ENCODE data around the gene CIAO3.
A peak's percentile ranks its signal among the peaks of the same experiment; 100 is the strongest.
"Not testable (repeated sequence)": the region's sequence is repeated elsewhere in the genome, so short reads cannot be mapped to it uniquely, and the experiment has no call there.

CIAO3 gene

DNA sequence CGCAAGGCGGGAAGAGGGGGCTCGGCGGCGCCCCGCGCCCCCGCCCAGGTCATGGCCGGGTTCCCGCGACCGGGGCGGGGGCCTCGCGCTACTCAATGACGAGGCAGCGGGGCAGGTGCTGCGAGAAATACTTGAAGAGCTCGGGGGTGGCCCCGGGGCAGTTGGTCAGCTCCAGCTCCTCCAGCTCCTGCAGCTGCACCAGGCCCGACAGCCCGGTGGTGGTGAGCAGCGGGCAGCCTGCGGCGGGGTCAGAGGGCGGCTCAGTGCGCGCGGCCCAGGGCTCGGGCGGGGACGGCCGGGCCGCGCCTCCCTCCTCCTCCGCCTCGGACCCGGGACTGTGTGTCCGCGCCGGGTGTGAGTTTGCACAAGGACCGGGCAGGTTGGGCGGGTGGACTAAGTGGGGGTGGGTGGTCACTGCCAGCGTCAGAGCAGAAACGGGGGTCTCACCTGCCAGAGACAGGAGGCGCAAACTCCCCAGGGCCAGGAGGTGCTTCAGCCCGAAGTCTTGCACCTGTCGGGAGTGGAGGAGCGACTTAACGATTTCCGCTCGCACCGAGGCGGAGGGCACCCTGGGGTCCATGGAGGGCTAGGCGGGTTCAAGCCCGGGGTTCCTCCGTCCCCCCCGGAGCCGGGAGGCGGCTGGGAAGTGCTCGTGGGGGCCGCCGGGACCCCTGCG lies 46.5 kb downstream of the CIAO3 start:
- no peak for DNase-seq (ENCODE audit: low read depth in 2 of 2)

DNA sequence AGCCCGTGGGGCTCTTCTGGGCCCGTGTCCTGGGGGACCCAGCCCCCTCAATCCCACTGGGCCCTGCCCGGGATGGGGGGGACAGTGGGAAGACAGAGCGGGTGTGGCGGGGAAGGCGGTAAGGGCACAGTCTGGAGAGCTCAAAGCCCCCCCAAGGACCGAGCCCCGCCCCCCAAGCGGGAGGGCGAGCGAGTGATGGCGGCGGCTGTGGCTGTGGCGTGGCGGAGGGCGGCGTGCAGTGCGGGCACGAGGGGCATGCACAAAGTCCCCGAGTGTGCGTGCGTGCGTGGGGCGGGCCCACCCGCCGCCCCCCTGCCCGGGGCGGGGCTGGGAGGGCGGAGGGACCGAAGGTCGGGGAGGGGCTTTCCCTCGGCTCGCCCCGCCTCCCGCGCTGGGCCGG lies 47.0 kb downstream of the CIAO3 start:
- no peak for DNase-seq (ENCODE audit: low read depth in 2 of 2)

DNA sequence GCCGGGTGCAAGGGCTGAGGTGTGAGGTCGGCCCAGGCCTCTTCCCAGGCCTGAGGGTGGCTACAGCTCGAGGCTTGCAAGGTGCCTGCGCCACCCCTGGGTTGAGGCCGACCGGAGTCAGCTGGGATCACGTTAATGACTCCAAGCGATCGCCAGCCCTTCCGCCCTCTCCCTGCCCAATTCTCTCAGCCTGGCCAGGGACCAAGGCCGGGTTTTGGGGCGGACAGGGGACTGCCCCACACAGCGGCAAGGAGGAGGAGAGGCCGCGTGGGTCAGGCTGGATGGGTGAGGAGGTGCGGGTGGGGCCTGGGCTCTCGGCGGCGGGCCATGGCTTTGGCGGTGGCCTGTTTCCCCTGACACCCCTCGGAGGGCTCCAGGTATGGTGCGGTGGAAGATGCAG lies 47.4 kb downstream of the CIAO3 start:
- no peak for DNase-seq (ENCODE audit: low read depth in 2 of 2)

DNA sequence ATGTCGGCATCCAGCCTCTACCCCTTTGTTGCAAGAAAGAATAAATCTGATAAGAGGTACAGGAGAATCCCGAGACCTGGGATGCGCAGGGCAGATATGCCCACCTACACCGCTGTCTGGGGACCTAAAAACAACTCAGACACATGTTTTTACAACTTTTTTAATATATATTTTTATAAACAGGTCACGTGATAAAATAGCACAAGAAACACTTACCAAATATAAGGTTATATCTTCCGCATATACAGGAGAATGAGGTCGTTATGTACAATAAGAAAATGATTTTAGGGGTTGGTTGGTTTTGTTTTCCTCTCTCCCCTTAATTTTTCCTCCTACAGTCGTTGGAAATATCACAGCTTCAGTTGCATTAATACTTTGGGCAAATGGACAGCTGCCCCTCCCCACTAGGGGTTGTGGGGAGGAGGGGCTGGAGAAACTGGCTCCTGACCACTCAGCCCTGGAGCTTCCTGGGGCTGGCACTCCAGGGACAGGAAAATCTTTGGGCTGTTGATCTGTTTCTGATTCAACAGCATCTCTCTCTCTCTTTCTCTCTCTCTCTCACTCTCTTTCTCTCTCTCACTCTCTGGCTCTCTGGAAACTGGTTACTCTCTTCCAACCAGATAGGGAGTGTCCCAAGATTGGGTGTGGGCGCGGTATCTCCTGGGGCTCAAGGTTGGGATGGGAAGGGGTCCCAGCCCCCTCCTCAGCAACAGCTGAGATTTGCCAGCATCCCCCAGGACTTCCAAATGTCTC lies 48.3 kb downstream of the CIAO3 start:
- DNase-seq (ENCODE audit: low read depth in 2 of 2) = no peak

DNA sequence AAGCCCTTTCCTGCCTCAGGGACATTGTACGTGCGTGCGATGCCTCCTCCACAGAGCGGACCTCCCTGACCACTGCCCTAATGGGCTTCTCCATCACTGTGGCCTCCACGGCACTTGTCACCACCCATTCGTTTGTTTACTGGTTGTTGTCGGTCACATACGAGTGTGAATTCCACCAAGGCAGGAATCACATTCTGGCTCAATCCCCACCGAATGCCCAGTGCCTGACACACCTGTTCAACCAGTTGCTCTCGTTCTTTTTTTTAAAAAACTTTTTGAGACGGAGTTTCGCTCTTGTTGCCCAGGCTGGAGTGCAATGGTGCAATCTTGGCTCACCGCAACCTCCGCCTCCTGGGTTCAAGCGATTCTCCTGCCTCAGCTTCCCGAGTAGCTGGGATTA lies 49.6 kb downstream of the CIAO3 start:
- DNase-seq (ENCODE audit: low read depth in 2 of 2) = not testable (repeated sequence)

DNA sequence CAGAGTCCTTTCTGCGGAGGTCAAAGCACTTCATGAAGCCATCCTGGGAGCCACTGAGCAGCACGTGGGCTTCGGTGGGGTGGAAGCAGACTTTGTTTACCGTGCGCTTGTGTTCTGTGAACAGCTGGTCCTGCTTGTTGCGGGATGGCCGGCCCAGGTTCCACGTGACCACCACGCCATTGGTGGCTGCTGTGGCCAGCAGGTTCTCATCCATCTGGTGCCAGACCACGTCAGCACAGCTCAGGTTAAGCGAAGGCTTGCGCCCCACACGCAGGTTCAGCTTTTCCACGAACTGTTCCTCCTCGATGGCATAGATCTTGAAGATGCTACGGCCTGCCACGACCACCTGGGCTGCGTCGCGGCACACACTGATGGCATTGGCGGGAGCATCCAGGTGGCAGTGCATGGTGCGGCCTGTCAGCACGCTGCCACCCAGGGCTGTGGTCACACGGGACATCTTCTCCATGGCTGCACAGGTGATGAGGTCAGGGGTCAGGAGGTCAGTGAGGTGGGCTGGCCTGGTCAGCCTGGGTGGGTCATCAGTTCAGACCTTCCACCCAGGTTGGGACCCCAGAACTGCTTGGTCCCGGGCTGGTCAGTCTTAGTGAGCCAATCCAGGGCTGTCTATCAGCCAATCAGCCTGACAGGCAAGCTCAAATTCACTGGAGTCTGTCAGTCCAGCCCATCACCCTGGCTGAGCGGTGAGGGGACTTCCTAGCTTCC lies 51.5 kb downstream of the CIAO3 start:
- DNase-seq (ENCODE audit: low read depth in 2 of 2) = no peak

DNA sequence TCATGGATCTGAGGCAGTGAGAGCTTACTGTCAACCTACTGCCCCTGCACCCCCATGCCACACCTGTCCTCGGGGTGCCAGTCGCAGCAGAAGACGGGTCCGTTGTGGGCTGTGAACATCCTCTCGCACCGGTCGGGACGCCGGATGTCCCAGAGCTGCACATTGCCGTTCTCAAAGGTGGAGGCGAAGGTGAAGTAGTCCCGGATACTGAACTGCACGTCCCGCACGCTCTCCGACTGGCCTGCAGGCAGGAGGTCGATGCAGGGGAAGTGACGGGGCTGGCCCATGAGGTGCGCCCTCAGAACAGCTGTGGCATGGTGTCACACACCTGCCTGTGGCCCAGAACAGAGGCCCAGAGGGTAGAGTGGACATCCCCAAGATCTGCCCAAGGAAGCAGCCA lies 53.3 kb downstream of the CIAO3 start:
- DNase-seq (ENCODE audit: low read depth in 2 of 2) = no peak

DNA sequence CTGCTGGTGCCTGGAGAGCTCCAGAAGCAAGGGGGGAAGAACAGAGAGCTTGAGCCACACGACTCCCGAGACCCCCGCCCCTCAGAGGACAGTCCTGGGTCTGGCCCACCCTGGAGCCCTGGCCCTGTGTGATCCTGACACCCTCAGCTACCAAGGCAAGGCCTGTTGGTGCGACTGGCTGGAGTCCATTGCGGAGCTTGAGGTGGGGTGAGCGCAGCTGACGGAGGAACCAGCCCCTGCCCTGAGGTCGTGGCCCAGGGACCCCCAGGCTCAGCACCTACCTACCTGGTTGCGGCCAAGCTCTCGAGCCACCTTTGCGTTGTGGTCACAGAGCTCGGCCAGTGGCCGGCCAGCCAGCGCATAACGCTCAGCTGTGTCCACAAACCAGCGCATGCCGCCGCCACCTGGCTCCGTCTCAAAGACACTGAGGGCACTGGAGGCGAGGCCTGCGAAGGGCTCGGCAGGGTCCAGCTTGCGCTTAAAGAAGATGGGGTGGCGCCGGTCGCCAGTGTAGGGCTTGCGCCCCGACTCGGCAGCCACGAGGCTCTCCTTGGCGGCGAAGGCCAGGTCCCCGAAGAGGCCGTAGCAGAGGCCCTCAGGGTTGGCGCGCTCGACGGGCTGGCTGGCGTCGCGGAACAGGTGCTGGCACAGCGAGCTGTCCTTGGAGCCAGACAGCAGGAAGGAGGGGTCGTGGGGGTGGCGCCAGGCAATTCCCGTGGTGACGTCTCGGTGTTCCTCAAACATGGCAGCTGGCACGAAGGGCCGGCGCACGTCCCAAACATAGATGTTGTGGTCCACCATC lies 54.1 kb downstream of the CIAO3 start:
- DNase-seq (ENCODE audit: low read depth in 2 of 2) = no peak

DNA sequence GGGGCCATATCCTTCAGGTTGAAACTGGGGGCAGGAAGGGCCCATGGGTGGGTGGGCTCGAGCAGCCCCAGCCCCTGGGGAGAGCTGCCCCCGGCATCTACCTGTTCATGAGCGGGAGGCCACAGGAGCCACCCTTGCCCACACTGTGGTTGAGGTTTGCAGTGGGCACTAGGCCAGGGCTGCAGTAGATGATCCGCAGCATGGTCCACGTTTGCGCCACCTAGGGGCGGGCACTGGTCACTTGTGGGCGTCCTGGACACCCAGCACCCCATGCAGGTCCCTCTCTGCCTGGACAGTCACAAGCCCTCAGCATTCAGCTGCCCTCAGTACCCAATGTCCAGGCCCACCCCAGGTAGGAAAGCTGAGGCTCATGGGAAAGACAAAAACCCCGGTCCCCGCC lies 54.8 kb downstream of the CIAO3 start:
- DNase-seq (ENCODE audit: low read depth in 2 of 2) = no peak

DNA sequence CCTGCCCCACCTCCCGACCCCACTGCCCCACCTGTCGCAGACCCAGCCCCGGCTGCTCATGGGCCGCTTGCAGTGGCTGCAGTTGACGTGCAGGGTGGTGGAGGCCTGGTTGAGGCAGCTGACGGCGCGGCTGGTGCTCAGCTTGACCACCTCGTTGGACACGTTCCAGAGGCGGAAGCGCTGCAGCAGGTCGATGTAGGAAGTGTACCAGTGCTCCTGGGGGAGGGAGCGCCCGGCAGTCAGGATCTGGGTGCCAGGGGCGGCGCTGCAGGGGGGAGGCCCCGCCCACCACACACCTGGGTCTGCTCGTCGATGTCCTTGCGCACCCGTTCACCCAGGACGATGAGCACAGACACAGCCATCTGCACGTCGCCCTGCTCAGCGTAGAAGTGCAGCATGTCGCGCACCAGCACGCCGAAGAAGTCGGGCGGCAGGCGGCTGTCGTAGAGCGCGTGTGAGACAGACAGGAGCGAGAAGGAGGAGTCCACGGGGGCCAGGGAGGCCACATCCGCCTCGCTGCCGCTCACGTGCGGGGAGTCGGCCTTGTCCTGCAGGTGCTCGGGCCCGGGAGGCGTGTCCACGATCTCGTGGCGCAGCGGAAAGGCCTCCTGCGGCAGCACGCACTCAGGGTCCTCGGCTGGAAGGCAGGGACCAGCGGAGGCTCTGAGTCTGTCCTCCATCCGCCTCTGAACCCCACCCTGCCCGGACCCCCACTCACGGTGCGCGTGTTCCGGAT lies 55.7 kb downstream of the CIAO3 start:
- DNase-seq (ENCODE audit: low read depth in 2 of 2) = no peak

DNA sequence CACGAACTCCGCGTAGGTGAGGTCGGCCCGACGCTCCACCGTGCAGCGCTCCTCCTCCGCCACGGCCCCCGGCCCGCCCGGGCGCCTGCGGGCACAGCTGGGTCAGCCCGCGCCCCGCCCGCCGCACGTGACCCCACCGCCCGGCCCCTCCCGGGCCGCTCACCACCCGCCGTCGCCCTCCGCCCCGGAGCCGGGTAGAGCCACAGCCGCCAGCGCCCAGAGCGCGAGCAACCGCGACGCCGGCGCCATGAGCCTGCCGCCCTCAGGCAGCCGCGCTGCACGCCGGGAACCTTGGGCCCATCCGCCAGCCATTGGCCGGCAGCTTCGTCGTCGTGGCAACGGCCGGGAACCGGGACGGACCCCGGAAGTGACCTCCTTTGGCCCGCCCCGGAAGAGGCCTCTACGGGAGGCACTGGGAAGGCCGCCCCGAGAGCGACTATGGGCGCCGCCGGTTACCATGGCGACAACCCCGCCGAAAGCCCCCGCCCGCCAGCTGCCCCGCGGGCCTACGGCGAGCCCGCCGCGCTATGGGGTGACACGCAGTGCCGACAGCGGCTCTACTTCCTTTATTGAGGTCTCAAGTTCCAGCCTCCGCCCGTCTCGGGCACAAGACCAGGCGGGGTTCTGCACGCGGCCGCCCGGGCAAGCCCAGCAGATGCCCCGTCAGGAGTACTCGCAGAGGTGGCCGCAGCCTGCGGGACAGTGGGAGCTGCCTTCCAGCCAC lies 56.6 kb downstream of the CIAO3 start, which contains the start of gene JMJD8:
TSS of gene JMJD8 (minus strand) at position 264 of the 724 bp plus-strand sequence. CDS start at position 249, 15 bp downstream.
- peak; percentile 91 to 98 for DNase-seq (ENCODE audit: low read depth in 2 of 2)

DNA sequence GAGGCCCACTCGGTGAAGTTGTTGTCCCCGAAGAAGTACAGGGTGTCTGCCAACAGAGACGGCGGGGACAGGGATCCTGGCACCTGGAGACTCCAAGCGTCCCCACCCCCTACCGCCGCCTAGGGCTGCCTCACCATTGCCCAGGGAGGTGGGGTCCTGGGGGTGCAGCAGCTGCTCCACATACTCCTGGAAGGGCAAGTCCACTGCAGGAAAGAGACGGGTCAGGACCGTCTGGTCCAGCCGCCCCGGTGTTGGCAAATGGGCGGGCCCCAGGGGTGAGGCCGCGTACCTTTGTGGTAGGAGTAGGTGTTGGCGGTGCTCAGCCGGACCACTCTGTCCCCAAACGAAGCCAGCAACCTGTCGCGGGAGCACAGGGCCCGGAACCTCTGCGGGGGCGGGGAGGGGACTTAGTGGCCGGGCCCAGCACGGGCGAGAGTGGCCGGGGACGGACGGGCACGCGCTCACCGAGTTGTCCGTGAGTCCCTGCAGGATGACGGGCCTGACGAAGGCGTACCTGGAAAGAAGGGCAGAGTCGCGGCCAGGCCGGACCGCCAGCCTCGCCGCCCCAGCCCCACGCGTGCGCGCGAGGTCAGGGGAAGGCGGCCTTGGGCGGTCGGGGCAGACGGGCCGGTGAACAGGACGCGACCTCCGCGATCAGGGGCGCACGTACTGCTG lies 57.3 kb downstream of the CIAO3 start:
- DNase-seq (ENCODE audit: low read depth in 2 of 2) = no peak

DNA sequence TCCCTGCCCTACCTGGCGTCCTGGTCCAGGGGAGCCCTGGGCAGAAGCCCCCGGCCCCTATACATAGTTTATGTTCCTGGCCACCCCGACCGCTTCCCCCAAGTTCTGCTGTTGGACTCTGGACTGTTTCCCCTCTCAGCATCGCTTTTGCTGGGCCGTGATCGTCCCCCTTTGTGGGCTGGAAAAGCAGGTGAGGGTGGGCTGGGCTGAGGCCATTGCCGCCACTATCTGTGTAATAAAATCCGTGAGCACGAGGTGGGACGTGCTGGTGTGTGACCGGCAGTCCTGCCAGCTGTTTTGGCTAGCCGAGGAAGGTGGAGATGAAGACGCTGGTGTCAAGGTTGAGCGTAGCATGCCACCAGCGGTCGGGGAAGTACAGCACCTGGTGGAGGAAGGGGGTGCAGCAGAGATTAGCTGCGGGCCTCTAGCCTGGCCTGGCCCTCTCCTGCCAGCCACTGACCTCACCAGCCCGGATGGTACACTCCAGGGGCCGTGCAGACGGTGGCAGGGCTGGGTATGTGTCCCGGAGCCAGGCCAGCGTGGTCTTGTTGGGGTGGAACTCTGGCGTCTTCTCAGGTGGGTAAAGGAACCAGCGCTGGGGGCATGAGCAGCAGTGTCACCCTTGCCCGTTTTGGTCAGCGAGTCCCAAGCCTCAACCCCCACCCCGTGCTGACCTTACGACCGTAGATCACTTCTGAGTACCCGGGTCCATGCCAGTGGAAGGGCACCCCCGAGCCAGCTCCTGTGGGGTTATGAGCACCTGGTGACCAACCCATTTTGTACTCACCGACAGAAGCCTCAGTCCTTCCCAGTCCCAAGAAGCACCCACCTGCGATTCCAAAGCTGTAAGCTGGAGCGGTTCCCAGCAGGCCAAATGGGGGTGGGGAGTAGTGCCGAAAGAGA lies 58.1 kb downstream of the CIAO3 start:
- DNase-seq (ENCODE audit: low read depth in 2 of 2) = no peak

DNA sequence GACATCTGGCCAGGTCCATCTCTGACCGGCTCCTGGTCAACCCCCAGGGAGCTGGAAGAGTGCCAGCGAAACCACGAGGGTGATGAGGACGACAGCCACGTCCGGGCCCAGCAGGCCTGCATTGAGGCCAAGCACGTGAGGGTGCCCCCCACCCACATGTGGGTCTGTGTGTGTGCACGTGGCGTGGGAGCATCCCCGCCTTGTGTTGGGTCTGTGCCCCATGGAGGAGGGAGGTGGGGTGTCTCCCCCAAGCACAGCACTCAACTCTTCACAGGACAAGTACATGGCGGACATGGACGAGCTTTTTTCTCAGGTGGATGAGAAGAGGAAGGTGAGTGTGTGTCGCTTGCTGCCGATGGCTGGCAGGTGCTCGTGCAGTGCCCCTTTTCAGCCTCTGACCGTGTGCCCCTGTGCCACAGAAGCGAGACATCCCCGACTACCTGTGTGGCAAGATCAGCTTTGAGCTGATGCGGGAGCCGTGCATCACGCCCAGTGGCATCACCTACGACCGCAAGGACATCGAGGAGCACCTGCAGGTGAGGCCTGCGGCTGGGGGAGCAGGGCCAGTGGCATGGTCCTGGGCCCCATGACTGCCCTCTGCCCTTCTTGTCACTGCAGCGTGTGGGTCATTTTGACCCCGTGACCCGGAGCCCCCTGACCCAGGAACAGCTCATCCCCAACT lies 58.9 kb downstream of the CIAO3 start:
- DNase-seq (ENCODE audit: low read depth in 2 of 2) = no peak

DNA sequence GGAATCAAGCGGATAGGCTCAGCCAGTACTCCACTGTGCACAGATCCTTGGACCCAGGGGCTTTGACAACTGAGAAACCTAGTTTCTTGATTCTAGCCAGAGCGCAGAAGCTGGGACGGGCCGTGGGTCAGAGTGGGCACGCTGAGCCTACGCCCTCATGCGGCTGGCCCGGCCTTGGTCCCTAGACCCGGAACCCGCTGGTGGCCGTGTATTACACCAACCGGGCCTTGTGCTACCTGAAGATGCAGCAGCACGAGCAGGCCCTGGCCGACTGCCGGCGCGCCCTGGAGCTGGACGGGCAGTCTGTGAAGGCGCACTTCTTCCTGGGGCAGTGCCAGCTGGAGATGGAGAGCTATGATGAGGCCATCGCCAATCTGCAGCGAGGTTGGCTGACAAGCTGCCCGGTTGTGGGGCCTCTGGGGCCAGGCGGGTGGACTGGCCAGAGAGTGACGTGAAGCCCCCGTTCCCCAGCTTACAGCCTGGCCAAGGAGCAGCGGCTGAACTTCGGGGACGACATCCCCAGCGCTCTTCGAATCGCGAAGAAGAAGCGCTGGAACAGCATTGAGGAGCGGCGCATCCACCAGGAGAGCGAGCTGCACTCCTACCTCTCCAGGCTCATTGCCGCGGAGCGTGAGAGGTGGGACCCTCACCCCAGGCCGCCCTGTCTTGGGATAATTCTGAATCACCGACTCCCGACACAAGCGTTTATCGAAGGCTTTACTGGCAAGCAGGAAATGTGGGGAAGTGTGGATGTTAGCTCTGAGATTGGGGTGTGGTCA lies 59.6 kb downstream of the CIAO3 start:
- DNase-seq (ENCODE audit: low read depth in 2 of 2) = no peak

DNA sequence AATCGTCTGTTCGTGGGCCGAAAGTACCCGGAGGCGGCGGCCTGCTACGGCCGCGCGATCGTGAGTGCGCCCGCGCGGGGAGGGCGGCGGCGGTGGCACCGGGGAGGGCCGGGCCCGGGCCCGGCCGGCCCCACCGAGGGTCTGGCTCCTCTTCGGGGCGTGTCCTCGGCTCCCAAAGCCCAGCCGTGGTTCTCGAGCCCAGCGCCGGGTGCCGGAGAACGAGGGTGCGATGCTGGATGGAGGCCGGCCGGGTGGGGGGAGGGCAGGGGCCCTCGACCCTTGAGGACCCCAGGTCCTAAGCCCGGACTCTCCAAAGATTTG lies 60.2 kb downstream of the CIAO3 start:
- DNase-seq (ENCODE audit: low read depth in 2 of 2) = no peak

DNA sequence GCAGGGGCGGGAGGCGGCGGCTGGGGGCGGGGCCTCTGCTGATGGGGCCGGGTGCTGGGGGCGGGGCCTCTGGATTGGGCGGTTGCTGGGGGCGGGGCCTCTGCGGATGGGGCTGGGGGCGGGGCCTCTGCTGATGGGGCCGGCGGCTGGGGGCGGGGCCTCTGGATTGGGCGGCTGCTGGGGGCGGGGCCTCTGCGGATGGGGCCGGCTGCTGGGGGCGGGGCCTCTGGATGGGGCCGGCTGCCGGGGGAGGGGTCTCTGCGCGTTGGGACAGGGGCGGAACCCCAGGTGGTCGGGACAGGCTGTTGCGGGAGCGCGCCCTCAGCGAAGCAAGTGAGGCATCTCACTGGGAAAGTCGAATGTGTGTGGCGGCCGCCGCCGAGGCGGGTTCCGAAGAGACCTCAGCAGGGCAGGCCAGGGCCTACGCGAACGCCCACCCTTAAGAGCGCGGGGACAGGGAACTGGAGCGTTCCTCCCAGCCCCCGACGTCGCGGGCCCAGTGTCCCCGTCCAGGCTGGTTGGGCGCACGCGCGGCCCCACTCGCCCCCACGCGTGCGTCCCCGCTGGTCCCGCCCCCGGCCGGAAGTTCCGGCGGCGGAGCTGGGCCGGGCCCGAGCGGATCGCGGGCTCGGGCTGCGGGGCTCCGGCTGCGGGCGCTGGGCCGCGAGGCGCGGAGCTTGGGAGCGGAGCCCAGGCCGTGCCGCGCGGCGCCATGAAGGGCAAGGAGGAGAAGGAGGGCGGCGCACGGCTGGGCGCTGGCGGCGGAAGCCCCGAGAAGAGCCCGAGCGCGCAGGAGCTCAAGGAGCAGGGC lies 60.8 kb downstream of the CIAO3 start, which contains the start of gene STUB1:
TSS of gene STUB1 (plus strand) at position 597 of the 811 bp plus-strand sequence. CDS start at position 713, 116 bp downstream.
- peak; percentile 67 to 89 for DNase-seq (ENCODE audit: low read depth in 2 of 2)

Measured in stimulated activated CD4-positive, alpha-beta T cell treated with anti-CD3 and anti-CD28 coated beads, Interleukin-1b, Interleukin-23, amount 100 ng/mL, for 1 hour (primary cell).